Measurements from ENCODE around the gene NASP.

The NASP gene

DNA sequence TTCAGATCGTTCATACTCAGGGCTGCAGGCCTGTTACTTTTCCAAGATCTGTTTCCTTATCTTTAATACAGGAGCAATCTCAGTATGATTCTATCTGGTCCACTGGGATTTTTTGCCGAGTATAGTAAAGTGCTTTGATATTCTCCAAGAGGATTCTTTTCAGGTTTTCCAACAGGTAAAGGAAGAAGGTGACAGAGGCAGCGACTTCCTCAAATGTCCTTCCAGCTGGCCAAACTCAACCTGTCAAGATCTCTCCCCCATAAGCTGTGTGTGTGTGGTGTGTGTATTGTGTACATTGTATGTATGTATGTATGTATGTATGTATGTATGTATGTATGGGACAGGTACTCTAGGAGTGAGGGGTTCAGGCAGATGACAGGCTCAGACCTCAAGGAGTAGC, 32.2 kb upstream of the NASP start:
- peak overlapping the region; percentile 76 to 82 for H3K4me3 ChIP-seq (ENCODE audit: low read depth in 1 of 2, low read length in 1 of 2)
- H3K9me3 ChIP-seq, result no peaks in the 10 kb centered on the region
- peaks cover 5% of the 10 kb centered on the region for H3K36me3 ChIP-seq
- peaks cover 19 to 21% of the 10 kb centered on the region in 2 experiments for H3K4me1 ChIP-seq (ENCODE audit: control insufficient read depth in 1 of 2, insufficient read depth in 1 of 2, low read depth in 1 of 2, low read length in 1 of 2)
- peaks cover 10% of the 10 kb centered on the region for H3K27me3 ChIP-seq
- TF ChIP-seq, protein P1, sequence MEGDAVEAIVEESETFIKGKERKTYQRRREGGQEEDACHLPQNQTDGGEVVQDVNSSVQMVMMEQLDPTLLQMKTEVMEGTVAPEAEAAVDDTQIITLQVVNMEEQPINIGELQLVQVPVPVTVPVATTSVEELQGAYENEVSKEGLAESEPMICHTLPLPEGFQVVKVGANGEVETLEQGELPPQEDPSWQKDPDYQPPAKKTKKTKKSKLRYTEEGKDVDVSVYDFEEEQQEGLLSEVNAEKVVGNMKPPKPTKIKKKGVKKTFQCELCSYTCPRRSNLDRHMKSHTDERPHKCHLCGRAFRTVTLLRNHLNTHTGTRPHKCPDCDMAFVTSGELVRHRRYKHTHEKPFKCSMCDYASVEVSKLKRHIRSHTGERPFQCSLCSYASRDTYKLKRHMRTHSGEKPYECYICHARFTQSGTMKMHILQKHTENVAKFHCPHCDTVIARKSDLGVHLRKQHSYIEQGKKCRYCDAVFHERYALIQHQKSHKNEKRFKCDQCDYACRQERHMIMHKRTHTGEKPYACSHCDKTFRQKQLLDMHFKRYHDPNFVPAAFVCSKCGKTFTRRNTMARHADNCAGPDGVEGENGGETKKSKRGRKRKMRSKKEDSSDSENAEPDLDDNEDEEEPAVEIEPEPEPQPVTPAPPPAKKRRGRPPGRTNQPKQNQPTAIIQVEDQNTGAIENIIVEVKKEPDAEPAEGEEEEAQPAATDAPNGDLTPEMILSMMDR (IDR thresholded peaks at IDR 0.05), result no peak
- peak overlapping the region; percentile 87 for H3K27ac ChIP-seq

DNA sequence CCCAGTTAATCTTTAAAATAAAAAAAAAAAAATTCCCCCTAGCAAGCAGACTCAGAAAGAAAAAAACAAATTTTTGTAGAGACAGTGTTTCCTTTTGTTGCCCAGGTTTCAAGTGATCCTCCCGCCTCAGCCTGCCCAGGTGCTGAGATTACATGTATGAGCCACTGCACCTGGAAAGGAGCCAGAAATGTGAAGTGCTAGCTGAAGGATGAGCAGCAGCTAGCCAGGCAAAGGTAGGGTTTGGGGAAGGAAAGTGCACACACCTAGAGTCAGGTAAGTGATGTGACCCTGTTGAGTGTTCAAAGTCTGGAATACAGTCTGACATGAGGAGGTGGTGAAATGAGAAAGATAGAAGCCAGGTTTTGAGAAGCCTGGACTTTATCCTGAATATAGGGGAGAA, 31.5 kb upstream of the NASP start:
- Histone ChIP-seq H3K36me3 (peaks cover 5% of the 10 kb centered on the region), H3K4me3 (ENCODE audit: low read depth in 1 of 2, low read length in 1 of 2) (no peak overlapping the region), H3K4me1 (ENCODE audit: control insufficient read depth in 1 of 2, insufficient read depth in 1 of 2, low read depth in 1 of 2, low read length in 1 of 2) (peaks cover 19 to 21% of the 10 kb centered on the region in 2 experiments), H3K27me3 (peaks cover 4% of the 10 kb centered on the region), H3K27ac (no peak overlapping the region), H3K9me3 (no peaks in the 10 kb centered on the region)
- TF ChIP-seq, protein P1 (IDR thresholded peaks at IDR 0.05), result no peak

DNA sequence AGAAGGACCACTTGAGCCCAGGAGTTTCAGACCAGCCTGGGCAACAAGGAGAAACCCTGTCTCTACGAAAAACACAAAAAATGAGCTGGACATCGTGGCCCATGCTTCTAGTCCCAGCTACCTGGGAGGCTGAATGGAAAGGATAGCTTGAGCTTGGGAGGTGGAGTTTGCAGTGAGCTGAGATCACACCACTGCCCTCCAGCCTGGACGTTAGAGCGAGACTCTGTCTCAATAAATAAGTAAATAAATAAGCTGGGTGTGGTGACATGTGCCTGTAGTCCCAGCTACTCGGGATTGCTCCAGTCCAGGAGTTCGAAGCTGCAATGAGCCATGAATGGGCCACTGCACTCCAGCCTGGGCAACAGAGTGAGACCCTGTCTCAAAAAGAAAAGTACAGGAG, 29.6 kb upstream of the NASP start:
- H3K4me1 ChIP-seq (ENCODE audit: control insufficient read depth in 1 of 2, insufficient read depth in 1 of 2, low read depth in 1 of 2, low read length in 1 of 2), result peaks cover 19 to 21% of the 10 kb centered on the region in 2 experiments
- H3K27me3 ChIP-seq, result no peaks in the 10 kb centered on the region
- H3K27ac ChIP-seq, result no peak overlapping the region
- no peaks in the 10 kb centered on the region for H3K9me3 ChIP-seq
- no peak overlapping the region for H3K4me3 ChIP-seq (ENCODE audit: low read depth in 1 of 2, low read length in 1 of 2)
- peaks cover 5% of the 10 kb centered on the region for H3K36me3 ChIP-seq
- TF ChIP-seq, protein P1 (IDR thresholded peaks at IDR 0.05), result no peak

DNA sequence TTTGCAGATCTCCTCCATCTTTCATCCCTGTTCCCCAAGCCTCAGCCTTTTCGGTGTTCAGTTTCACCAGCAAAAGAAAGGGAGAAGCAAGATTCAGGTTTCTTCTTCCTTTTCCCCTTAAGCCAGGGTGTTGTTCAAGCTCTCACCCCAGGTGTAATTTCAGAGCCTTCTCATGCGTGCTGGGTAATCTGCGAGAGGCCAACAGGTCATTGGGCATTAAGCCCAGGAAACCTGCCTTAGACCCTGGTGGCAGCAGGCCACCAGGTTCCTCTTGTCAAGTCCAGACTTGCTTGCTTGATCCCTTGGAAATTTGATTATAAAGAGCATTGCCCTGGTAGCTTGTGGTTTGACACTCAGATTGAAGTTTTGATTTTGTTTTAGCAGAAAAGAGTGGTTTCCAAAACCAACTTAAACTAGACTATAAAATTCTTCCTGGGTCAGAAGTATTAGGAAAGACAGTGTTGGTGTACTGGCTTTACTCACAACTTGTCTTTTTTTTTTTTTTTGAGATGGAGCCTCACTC, 26.4 kb upstream of the NASP start:
- H3K4me1 ChIP-seq (ENCODE audit: control insufficient read depth in 1 of 2, insufficient read depth in 1 of 2, low read depth in 1 of 2, low read length in 1 of 2), result no peaks in the 10 kb centered on the region
- H3K4me3 ChIP-seq (ENCODE audit: low read depth in 1 of 2, low read length in 1 of 2), result no peak overlapping the region
- H3K36me3 ChIP-seq, result peaks cover 8% of the 10 kb centered on the region
- TF ChIP-seq, protein P1 (IDR thresholded peaks at IDR 0.05), result no peak
- H3K27me3 ChIP-seq, result no peaks in the 10 kb centered on the region
- no peaks in the 10 kb centered on the region for H3K9me3 ChIP-seq
- H3K27ac ChIP-seq, result no peak overlapping the region

DNA sequence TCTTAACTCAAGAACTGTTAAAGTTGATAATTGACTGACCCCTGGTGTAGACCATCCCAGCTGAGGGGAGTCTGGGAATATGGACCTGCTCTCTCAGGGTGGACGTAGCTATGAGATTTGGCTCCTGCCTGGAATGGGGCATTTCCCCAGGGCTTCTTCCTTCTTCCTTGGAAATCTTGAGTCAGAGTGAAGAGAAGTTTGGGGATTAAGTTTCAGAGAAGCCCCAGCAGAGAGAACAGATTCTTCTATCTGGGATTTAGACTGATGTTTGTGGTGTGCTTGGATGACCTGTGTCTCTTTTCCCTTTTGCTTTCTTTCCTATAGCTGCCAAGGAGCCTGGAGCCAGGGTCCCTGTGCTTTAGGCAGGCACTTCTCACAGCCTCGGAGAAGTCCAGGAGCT, 20.0 kb upstream of the NASP start:
- Histone ChIP-seq H3K36me3 (peaks cover 45% of the 10 kb centered on the region), H3K9me3 (no peaks in the 10 kb centered on the region), H3K4me1 (ENCODE audit: control insufficient read depth in 1 of 2, insufficient read depth in 1 of 2, low read depth in 1 of 2, low read length in 1 of 2) (no peaks in the 10 kb centered on the region), H3K27me3 (no peaks in the 10 kb centered on the region), H3K27ac (no peak overlapping the region), H3K4me3 (ENCODE audit: low read depth in 1 of 2, low read length in 1 of 2) (no peak overlapping the region)
- TF ChIP-seq, protein P1 (IDR thresholded peaks at IDR 0.05), result no peak

DNA sequence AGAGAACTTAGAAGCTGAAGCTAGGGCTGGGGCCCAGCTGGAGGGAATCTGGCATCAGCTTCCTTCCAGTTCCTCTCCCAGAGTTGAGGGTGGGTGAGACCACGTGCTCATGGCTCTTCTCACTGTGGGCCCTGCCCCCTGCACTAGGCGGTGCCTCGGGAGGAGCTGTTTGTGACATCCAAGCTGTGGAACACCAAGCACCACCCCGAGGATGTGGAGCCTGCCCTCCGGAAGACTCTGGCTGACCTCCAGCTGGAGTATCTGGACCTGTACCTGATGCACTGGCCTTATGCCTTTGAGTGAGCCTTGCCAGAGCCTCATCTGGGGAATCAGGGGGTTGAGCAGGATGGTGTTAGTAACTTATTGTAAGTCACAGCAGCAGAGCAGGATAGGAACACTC, 17.1 kb upstream of the NASP start:
- no peaks in the 10 kb centered on the region for H3K9me3 ChIP-seq
- TF ChIP-seq, protein P1 (IDR thresholded peaks at IDR 0.05), result no peak

More for the DNA sequence above, 17.1 kb upstream of the NASP start:
- Histone ChIP-seq H3K27ac (no peak overlapping the region), H3K27me3 (no peaks in the 10 kb centered on the region), H3K4me1 (ENCODE audit: control insufficient read depth in 1 of 2, insufficient read depth in 1 of 2, low read depth in 1 of 2, low read length in 1 of 2) (no peaks in the 10 kb centered on the region), H3K4me3 (ENCODE audit: low read depth in 1 of 2, low read length in 1 of 2) (no peak overlapping the region), H3K36me3 (peaks cover 48% of the 10 kb centered on the region)
